BJ (cell line): ENCODE data around the gene FGGY. TPM values are rescaled to one million over a fixed set of nuclear protein-coding genes. Genes with fewer than 3 reads are reported as not detected.

Source experiments
- CTCF ChIA-PET: fragments of 350-600 bp; formaldehyde crosslinking; extraction: SDS; loops from one replicate; lab custom pipeline; 2021; ENCODE audit warnings: antibody characterized with exemption, inconsistent platforms; lab: Yijun Ruan, JAX
- POLR2A ChIA-PET: fragments of 300-600 bp; sonication (Branson Sonifier 250); formaldehyde crosslinking; extraction: SDS; loops from one replicate; lab custom pipeline; 2021; ENCODE audit warnings: antibody characterized with exemption; lab: Charles Lee
- DNase-seq: peaks from one replicate; pipeline ENCODE4 v3.0.0-alpha.2; 2011; ENCODE audit warnings: low read depth
- H3K27me3 ChIP-seq: 2 replicates; pipeline ENCODE4 v1.6.0; 2011; ENCODE audit warnings: low read length; ENCODE audit not compliant: control insufficient read depth, insufficient read depth
- H3K36me3 ChIP-seq: 2 replicates; pipeline ENCODE4 v1.5.1; 2011; ENCODE audit warnings: low read length; ENCODE audit not compliant: control insufficient read depth, insufficient read depth
- H3K4me3 ChIP-seq: 2 replicates; pipeline ENCODE4 v1.5.1; 2011; ENCODE audit warnings: low read depth, mild to moderate bottlenecking, control low read depth, low read length
- polyA plus RNA-seq: library from polyadenylated mRNA; depleted of rRNA; stranded (reverse); fragments of >200 nt; gene quantifications from 2 replicates; pipeline ENCODE4 v1.2.3, GENCODE V29; 2011
- TF ChIP-seq, protein P1 (sequence below): IDR thresholded peaks from 2 replicates; pipeline ENCODE4 v1.5.1; 2011; ENCODE audit warnings: low read depth, mild to moderate bottlenecking, control low read depth, inconsistent platforms, low read length, moderate library complexity; ENCODE audit not compliant: insufficient read depth

Gene FGGY
- polyA plus RNA-seq, 1 experiment: 9.9 TPM

DNA sequence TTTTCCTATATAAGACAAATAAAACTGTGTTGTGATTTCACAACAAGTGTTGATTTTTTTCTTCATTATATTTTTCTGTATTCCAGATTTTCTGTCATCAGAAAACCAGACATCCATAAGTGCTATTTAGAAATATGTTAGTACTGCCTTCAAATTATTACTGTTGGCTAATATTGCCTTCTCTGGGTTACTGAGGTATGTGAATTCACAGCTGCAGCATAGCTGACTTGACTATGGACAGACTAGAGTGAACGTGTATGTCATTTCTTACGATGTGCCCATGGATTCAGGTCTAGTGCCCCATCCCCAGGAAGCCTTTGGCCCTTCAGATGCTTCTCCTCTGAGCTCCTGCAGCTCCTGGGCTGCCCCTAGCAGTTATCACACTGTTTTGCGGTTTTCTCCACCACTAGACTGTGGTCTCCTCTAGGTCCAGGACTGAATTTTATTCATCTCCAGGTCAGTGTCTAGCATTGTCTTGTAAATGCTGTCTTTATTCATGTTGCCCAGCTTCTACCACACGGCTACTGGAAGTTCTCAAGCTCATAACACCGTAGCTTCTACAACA, 118.5 kb downstream of the FGGY start:
- DNase-seq: no peak
- Histone ChIP-seq H3K4me3 (no peak overlapping the region), H3K36me3 (no peaks in the 10 kb centered on the region), H3K27me3 (no peaks in the 10 kb centered on the region)
- TF ChIP-seq, protein P1, sequence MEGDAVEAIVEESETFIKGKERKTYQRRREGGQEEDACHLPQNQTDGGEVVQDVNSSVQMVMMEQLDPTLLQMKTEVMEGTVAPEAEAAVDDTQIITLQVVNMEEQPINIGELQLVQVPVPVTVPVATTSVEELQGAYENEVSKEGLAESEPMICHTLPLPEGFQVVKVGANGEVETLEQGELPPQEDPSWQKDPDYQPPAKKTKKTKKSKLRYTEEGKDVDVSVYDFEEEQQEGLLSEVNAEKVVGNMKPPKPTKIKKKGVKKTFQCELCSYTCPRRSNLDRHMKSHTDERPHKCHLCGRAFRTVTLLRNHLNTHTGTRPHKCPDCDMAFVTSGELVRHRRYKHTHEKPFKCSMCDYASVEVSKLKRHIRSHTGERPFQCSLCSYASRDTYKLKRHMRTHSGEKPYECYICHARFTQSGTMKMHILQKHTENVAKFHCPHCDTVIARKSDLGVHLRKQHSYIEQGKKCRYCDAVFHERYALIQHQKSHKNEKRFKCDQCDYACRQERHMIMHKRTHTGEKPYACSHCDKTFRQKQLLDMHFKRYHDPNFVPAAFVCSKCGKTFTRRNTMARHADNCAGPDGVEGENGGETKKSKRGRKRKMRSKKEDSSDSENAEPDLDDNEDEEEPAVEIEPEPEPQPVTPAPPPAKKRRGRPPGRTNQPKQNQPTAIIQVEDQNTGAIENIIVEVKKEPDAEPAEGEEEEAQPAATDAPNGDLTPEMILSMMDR: no peak
- ChIA-PET CTCF (interaction anchor here (0.7 to 1.5 kb wide), 3 partner anchors 10 to 18 kb away, joined by 3 to 8 read pairs (median 3); no protein-coding TSS in a partner anchor), POLR2A (interaction anchor here (0.6 kb wide), 1 partner anchor 12 kb away, joined by 3 read pairs; no protein-coding TSS in a partner anchor)

DNA sequence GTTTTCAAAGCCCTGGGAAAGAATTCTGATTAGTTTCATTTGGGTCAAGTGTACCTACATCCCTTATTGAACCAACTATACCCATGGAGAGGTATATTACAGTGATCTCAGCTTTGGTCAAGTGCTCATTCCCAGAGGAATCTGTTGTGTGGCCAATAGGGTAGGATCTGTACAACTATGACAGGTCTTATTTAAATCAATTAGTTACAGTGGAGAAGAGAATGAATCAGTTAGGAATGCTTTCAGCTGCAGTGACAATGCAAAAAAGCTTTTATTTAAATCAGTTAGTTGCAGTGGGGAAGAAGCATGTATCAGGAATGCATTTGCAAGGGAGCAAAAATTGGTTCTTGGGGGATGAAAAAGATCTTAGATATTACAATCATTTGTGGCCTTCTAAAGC, 119.0 kb downstream of the FGGY start:
- Histone ChIP-seq H3K36me3 (no peaks in the 10 kb centered on the region), H3K27me3 (no peaks in the 10 kb centered on the region), H3K4me3 (no peak overlapping the region)
- ChIA-PET POLR2A (interaction anchor here (0.6 kb wide), 1 partner anchor 12 kb away, joined by 3 read pairs; no protein-coding TSS in a partner anchor), CTCF (interaction anchor here (1.5 kb wide), 1 partner anchor 9 kb away, joined by 8 read pairs; no protein-coding TSS in a partner anchor)
- DNase-seq: peak; percentile 31
- TF ChIP-seq, protein P1: no peak

DNA sequence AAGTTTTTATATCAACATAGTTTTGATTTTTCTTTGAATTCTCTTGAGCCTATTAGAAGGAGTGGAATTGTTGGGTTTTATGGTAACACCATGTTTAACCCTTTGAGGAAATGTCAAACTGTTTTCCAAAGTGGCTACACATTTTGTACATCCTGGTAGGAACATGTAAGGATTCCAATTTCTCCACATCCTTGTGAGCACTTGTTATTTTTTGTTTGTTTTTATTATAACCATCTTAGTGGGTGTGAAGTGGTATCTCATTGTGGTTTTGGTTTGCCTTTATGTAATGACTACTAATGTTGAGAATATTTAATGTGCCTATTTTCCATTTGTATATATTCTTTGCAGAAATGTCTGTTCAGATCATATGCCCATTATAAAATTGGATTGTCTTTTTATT, 120.5 kb downstream of the FGGY start:
- no peak for DNase-seq
- ChIA-PET POLR2A (no interaction called here), CTCF (interaction anchor here (0.9 kb wide), 1 partner anchor 205 kb away, joined by 3 read pairs; no protein-coding TSS in a partner anchor)
- TF ChIP-seq, protein P1: no peak
- no peaks in the 10 kb centered on the region for H3K36me3 ChIP-seq
- no peak overlapping the region for H3K4me3 ChIP-seq
- H3K27me3 ChIP-seq: no peaks in the 10 kb centered on the region

DNA sequence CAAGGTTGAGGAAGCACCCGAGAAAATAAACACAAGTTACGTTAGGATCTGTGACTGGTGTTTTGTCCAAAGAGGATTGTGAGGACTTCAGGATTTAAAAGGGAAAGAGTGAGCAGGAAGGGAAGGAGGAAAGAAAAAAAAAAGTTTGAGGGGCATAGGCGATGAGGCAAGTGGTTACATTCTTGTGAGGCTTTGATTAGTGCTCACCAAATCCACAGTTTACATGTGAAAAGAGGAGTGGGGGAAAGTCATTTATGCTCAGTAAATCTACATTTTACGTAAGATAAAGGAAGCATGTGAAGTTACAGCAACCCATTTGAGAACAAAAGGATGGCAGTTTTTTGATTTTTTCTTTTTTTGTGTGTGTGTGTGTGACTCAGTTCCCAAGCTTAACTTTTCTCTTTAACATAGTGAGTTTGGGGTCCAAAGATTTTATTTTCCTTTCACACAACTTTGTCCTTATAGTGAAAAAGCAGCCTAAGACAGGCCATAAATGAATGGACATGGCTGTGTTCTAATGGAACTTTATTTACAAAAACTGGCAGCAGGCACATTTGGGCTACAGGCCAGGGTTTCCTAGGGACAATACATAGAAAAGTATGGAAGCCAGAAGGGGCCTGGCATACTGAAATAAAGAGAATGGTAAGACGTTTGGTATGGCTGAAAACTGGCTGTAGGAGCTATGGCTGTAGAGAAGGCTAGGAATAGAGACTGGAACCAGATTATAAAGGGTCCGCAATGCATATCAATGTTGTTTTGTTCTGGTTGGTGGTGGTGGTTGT, 121.7 kb downstream of the FGGY start:
- ChIA-PET POLR2A (no interaction called here), CTCF (interaction anchor here (0.9 to 1.3 kb wide), 2 partner anchors 9 to 204 kb away, joined by 3 read pairs; no protein-coding TSS in a partner anchor)
- Histone ChIP-seq H3K36me3 (no peaks in the 10 kb centered on the region), H3K4me3 (no peak overlapping the region), H3K27me3 (no peaks in the 10 kb centered on the region)
- TF ChIP-seq, protein P1: no peak
- DNase-seq: no peak
